Ramos (cell line): ENCODE data around the gene CD8B.
"Not testable (repeated sequence)": the region's sequence is repeated elsewhere in the genome, so short reads cannot be mapped to it uniquely, and the experiment has no call there.

Source experiments
- in situ Hi-C: fragments of 300-500 bp; cut with MboI; formaldehyde crosslinking; loops from one replicate; pipeline ENCODE4 v1.14.3; 2022; ENCODE audit warnings: low sequenced_read_pairs; ENCODE audit not compliant: unreplicated experiment

Gene CD8B

DNA sequence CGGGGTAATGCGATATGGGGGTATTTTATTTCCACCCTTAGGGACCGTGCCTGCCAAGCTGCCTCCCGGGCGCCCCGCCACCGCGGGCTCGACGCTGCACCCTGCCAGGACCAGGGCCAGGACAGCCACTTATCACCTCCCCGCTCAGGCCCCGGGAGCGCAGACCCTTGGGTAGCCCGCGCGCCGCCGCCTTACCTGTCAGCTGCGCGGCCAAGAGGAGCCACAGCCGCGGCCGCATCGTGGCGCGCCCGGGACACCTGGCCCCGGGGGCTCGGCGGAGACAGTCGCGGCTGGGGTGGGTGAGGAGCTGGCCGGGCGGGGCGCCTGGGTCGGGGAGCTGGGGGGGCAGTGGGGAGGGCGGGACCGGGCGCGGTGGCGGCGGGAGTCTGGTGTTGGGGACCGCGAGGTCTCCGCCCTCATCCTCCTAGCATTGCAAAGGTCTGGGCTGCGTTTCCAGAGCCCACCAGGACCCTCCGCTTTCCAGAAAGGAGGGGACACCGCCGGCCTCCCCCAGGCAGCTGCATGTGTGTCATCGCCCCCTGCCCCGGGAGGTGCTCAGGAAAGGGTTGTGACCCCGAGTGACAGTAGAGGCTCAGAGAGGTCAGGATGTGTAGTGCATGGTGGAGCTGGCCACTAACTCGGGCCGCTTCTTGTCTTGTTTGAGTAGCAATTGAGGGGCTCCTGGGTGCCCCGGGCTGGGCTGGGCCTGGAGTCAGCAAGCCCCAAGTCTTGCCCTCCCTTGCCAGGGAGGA, at the start of gene CD8B:
Gene CD8B (minus strand): TSS at position 259 of the 752 bp plus-strand sequence. CDS start 21 bp downstream, at position 238.
- in situ Hi-C loops, result not testable (repeated sequence)

DNA sequence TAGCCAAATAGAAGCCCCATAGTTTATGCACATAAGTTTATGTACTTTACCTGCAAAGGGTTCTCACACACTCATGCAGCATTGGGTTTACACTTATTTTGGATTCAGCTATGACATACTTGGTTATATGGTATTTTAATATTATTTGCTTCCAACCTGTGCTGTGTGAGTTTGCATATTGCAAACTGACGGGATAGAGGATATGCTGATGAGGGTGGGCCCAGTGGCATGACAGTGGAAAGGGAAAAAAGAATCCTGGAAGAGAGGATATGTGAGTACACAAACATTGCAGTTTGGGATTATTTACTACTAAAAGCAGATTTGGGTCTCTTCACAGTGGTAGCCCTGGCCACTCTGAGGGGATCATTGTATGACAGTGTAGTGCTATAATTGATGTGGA, 44.2 kb upstream of the CD8B start:
- in situ Hi-C loops, result not testable (repeated sequence)

DNA sequence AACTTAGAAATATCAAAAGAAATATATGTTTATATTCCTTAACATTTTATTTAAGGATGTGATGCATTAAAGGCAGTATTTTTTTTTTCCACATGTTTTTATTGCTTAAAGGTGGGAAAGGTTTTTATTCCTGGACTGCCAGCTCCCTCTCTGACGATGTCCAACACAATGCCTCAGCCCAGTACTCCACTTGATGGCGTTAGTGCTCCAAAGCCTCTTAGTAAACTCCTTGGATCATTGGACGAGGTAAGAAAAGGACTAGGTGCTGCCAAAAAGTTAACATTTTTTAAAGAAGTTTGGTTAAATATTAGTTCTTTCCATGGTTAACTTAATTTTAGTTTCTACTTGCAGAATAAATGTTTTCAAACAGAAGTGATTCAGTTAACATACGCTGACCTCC, 39.0 kb upstream of the CD8B start:
- in situ Hi-C loops, result not testable (repeated sequence)

DNA sequence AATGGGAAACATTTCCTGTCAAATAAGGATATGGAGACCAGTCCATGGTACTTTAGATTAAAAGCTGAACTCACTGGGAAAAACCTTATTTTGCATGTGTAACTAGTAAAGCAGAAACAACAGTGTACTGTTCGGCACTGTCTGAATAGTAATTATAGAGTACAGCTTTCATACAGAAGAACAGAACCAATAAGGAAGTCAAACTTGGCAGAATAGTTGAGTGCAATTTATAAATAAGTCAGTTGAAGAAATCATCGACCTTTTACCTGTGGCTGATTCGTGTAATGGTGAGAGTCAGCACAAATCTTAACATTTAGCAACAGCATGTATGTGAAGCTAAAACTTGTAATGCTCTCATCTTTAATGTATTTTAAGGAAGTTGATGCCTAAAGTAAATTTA, 24.3 kb upstream of the CD8B start:
- in situ Hi-C loops, result not testable (repeated sequence)

DNA sequence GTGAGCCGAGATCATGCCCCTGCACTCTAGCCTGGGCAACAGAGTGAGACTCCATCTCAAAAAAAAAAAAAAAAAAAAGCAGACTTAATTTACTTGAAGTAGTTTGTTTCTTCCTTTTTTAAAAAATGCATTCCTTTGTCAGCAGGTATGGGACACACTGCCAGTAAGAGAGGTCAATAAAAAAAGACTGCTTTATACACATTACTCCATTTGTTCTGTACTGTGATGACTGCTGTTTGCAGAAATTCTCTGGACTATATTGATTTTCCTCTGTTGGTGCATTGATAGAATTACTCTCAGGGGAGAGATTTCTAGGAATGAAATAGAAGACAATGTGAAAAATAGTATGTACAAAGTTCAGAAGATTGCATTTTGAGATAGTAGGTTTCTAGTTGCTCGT, 21.2 kb upstream of the CD8B start:
- in situ Hi-C loops, result not testable (repeated sequence)

DNA sequence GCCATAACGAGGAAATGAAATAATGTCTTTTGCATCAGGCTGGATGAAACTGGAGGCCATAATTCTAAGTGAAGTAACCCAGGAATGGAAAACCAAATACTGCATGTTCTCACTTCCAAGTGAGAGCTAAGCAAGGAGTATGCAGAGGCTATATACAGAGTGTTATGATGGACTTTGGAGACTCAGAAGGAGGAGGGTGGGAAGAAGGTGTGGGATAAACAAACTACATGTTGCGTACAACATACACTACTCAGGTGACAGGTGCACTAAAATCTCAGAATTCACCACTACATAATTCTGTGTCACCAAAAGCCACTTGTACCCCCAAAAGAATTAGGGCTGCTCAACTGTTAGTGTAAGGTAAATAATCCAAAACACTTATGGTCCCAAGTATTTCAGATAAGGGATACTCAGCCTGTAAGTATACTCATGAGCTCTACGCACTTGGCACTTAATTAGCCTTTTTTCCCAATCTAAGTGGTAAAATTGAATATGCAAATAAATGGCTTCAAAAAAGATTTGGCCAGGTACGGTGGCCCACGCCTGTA, 20.5 kb upstream of the CD8B start:
- in situ Hi-C loops, result not testable (repeated sequence)

DNA sequence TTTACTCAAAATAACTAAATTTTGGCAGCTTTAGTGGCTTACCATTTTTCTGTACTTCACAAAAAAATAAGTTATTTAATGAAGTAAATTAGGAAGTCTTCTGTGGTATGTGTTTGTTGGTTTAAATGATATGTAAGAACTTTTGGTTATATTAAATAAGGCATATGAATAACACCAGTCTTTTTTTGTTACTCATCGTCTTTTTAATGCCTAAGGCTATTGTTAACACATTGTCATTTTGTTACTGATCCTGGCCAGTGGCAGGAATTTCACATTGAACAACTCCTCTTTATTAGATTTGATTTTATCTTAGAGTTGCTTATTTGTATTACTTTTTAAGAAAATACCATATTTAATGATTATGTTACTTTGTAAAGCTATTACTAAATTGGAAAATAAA, 17.3 kb upstream of the CD8B start:
- in situ Hi-C loops, result not testable (repeated sequence)

DNA sequence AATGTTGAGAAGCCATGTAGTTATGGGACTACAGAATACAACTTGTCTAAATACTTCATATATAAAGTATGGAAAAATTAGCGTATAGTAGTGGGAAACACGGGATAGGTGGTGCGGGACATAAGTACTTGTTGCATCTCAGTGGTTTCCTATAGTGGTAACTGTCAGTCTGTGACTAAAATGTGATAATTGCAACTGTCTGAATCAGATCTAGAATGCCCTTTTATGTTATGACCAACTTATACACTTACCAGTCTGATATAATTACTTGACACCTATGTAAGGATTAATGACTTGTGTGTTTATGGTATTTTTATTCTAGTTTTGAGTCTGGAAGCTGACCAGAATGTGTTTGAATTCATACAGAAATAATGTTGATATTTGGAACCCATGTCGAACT, 9.3 kb upstream of the CD8B start:
- in situ Hi-C loops, result not testable (repeated sequence)

DNA sequence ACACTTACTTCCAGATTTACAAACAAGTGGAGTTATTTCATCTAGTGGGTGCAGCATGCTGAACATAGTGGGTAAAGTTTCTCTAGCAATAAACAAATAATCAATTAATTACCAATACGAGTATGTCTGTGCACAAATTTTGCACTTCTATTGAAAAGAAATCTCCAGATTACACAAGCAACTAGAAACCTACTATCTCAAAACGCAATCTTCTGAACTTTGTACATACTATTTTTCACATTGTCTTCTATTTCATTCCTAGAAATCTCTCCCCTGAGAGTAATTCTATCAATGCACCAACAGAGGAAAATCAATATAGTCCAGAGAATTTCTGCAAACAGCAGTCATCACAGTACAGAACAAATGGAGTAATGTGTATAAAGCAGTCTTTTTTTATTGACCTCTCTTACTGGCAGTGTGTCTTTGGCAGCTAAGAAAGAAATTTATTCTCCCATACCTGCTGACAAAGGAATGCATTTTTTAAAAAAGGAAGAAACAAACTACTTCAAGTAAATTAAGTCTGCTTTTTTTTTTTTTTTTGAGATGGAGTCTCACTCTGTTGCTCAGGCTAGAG, 7.3 kb upstream of the CD8B start:
- in situ Hi-C loops, result not testable (repeated sequence)

DNA sequence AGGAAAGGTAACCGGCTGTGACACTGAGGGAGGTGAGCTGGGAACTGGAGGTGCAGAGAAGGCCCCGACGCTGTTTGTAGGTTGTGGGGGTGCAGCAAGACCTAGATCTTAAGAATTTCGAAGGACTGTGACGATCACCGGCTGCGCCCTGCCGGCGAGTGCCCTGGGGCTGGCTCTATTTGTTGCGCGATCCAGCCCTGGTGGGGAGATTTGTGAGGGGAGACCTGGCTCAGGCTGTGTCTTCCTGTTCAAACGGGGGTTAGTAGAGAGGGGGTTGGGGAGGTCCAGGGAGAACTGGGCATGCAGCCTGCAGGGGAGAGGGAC, 656 bp upstream of the CD8B start:
- in situ Hi-C loops, result not testable (repeated sequence)

DNA sequence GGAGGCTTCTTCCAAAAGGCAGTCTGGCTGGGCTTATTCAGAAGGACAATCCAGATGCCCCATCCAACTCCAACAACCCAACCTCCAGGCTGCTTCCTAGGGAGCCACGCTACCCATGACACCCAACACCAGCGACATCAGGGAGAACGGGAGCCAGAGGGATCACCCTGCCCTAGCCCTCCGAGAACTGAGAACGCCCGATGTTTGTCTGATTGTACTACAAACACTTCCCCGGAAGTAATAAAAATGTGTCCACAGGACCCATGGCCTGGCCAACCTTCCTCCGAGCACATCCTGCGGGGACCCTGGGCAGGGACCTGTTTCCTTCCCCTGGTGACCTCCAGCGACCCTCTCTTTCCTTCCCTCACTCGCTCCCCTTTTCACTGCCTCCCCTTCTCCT, 511 bp downstream of the CD8B start:
- in situ Hi-C loops, result not testable (repeated sequence)

DNA sequence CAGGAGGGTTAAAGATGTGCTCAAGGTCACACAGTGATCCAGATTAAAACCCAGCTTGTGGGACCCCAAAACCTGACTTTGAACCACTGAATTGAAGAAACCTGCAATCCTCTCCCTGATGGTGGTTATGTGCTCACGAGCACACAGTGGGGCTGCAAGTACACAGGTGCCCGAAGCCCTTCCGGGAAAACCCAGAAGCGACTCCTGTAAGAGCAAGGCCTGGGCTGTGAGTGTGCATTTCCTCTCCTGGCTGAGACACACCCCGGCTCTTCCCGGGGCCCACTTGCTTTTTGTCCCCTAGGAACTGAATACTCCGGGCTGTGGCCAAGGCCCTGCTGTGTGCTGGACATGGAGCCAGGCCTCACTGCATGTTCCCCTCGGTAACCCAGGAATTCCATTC, 1.1 kb downstream of the CD8B start:
- in situ Hi-C loops, result not testable (repeated sequence)

DNA sequence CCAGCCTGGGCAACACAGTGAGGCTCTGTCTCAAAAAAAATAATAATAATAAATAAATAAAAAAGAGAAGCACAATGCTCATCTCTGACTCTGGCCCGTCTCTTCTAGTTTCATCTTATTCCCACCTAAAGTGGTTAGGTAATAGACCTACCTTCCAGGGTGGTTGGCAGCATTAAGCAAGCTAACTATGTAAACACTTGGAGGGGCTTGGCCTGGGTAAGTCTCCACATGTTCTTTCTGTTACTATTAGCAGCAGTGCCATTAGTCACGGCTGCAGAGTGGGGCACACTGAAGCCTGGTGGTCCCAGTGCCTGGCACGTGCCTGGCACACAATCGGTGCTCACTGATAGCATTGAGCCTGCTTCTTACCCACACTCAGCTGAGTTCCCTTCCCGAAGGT, 4.0 kb downstream of the CD8B start:
- in situ Hi-C loops, result not testable (repeated sequence)

DNA sequence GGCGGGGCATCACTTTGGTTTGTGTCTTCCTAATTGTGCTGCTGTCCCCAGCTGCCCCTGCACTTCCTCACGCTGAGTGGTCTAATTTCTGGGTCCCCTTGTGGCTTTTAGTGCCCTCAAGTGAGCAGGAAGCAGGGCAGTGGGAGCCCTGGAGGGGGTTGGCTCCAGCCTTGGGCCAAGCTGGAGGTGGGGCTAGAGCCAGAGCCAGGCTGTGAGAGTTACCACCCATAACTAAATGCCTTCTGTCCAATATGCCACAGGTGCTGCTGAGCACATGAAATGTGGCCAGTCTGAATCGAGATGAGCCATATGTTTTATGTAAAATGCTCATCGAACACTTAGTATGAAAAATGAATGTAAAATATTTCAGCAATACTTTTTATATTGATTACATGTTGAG, 5.2 kb downstream of the CD8B start:
- in situ Hi-C loops, result not testable (repeated sequence)

DNA sequence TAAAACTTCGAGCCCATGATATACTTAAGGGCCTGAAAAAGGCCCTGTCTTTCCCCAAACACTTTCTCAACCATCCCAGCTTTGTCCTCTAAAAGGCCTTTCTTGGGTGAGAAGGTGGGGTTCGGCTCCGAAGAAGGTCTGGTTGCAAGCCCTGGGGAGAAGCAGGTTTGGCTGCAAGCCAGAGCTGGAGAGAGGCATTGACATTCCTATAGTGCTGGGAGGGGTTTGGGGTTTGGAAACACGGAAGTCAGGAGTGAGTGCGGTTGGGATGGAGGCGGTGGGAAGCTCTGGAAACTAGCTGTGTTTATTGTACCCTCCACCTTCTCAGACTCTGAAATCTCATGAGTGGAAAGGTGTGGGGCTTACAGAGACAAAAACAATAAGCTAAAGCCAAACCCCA, 5.7 kb downstream of the CD8B start:
- in situ Hi-C loops, result not testable (repeated sequence)

DNA sequence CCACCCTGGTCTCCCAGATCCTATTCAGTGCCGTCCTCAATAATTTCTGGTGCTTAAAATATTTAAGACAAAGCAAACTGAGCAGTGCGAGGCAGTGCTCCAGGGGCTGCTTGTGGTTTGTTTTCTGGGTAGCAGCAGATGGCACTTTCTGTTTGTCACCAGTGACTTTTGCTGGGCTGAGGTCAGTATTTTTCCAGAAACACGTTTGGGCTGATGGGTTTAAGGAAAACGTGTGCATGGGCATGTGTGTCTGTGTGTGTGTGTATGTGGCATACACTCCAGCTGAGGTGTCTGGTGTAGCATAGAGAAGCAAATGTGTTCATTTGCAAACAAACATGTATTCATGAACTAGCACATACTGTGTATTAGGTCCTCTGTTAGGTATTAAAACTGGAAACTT, 10.1 kb downstream of the CD8B start:
- in situ Hi-C loops, result not testable (repeated sequence)

DNA sequence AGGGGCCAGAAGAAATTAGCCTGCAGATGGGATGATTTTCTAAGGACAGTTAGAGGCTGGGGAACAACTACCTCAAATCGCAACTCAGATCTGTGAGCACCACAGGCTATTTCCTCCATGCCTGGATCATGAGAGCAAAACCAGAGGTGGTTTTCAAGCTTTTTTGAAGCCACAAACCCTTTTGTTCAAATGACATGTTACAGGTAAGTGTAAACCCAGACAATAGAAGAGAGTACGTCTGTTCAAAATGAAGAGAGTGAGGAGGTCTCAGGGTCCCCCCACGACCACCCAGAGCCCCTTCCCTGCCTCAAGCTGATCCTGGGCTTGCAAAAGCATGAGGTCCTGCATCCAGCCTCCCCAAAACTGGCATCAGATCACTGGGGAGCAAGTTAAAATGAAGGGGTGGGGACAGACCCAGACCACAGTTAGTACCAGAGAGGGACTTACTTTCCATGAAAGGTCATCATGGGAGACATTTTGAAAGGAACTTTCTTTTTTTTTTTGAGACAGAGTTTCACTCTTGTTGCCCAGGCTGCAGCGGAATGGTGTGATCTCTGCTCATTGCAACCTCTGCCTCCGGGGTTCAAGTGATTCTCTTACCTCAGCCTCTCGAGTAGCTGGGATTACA, 19.0 kb downstream of the CD8B start:
- in situ Hi-C loops, result not testable (repeated sequence)

DNA sequence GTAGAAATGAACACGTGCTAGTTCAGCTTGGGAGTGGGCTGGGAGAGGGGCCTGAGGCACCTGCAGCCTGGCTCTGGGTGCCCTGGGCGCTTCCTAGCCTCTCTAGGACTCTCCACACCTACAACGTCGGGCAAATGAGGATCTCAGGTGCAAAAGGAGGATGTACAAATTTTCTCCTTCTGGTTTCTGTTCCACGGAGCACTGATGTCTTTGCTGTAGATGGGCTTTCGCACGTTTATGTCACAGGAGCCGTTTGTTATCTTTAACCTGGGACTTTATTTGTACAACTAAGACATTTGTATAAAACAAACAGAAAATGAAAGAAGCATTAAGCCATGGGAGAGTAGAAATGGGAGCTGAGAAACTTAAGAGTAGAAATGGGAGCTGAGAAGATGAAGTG, 20.4 kb downstream of the CD8B start:
- in situ Hi-C loops, result not testable (repeated sequence)

DNA sequence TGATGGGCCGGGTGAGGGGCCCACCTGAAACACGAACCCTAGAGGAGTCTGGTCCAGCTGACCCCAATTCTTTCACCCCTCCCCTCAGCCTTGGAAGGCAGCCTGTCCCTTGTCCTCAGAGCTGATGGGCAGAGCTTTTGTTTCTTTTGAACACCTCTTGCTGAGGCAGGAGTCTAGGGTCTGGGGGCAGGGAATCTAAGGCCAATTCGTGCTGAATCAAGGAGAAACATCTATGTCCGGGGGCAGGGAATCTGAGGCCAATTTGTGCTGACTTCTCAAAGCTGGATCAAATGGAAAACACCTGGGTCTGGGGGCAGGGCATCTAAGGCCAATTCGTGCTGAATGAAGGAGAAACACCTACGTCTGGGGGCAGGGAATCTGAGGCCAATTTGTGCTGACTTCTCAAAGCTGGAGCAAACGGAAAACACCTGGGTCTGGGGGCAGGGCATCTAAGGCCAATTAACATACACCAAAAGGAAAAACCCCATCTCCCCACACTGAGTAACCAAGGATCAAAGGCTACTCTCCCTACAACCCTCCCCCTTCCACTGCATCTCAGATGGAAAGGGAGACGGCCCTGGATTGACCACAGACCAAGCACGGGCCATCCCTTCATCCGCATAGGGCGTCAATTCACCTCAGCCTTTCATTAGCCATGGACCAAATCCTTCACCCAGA, 21.7 kb downstream of the CD8B start:
- in situ Hi-C loops, result not testable (repeated sequence)

DNA sequence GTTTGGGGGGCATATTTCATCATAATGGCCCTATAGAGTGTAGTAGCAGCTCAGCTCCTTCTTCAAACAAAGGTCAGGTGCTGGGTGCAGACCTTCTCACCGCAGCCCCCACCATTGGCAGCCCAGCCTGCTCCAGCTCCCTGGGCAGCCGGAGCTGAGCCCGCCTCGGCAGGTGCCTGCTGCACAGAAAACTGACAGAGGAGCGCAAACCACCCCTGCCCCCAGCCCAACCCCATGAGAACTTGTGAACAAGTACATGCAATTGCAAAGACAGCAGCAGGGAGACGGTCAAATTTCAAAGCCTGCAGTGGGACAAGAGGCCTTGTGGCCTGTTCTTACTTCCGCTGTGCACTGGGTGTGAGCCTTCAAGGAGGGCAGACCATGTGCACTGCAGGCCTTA, 22.2 kb downstream of the CD8B start:
- in situ Hi-C loops, result not testable (repeated sequence)

DNA sequence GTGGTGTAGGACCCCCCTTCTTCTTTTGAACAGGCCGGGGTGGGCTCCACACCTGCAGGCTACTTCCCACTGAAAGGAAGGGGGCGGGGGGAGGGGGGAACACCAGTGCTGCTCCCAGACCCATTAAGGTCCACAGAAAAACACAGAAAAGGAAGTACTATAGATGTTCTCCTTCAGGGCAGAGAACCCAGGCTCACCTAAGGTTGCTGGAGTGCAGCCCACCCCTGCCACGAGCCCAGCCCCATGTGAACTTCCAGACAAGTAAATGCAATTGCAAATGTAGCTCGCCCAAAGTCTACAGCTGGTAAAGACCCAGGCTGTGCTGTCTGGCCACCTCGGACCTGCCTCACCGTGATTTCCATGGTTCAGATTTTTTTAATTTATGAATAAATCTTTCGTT, 24.0 kb downstream of the CD8B start:
- in situ Hi-C loops, result not testable (repeated sequence)
